H9 (cell line): Measurements from ENCODE around the gene CATSPERE. TPM values are rescaled to one million over a fixed set of nuclear protein-coding genes. Genes with fewer than 3 reads are reported as not detected.

ENCODE experiments used
- DNase-seq: peaks from one replicate; pipeline ENCODE4 v3.0.0-alpha.2; 2017
- H2AFZ ChIP-seq: one replicate; pipeline ENCODE4 v1.6.1; 2013; ENCODE audit warnings: mild to moderate bottlenecking, low read length, control low read depth, moderate library complexity
- H2AK5ac ChIP-seq: 2 replicates; pipeline ENCODE4 v1.6.1; 2013; ENCODE audit warnings: low read length, control low read depth, mixed read lengths; ENCODE audit not compliant: insufficient read length
- H2BK120ac ChIP-seq: one replicate; pipeline ENCODE4 v1.6.1; 2013; ENCODE audit warnings: low read depth, mild to moderate bottlenecking, low read length, control low read depth, inconsistent platforms; ENCODE audit not compliant: poor library complexity, severe bottlenecking
- H2BK12ac ChIP-seq: 2 replicates; pipeline ENCODE4 v1.6.1; 2013; ENCODE audit warnings: low read length, control low read depth, mixed read lengths, low read depth; ENCODE audit not compliant: insufficient read length
- H2BK15ac ChIP-seq: 2 replicates; pipeline ENCODE4 v1.6.1; 2013; ENCODE audit warnings: low read depth, low read length, control low read depth
- H2BK20ac ChIP-seq: one replicate; pipeline ENCODE4 v1.6.1; 2013; ENCODE audit warnings: low read depth, mild to moderate bottlenecking, low read length, control low read depth, inconsistent platforms; ENCODE audit not compliant: poor library complexity, severe bottlenecking
- H2BK5ac ChIP-seq: 2 replicates; pipeline ENCODE4 v1.6.1; 2013; ENCODE audit warnings: low read length, control low read depth, mixed read lengths; ENCODE audit not compliant: insufficient read length
- H3K14ac ChIP-seq: 2 replicates; pipeline ENCODE4 v1.6.1; 2013; ENCODE audit warnings: low read length, control low read depth; ENCODE audit not compliant: insufficient read depth
- H3K18ac ChIP-seq: 2 replicates; pipeline ENCODE4 v1.6.1; 2013; ENCODE audit warnings: low read depth, mild to moderate bottlenecking, mixed read lengths, low read length, control low read depth; ENCODE audit not compliant: insufficient read length
- H3K23ac ChIP-seq: 2 replicates; pipeline ENCODE4 v1.6.1; 2013; ENCODE audit warnings: low read length, control low read depth, mixed read lengths, low read depth; ENCODE audit not compliant: insufficient read length
- H3K23me2 ChIP-seq: 2 replicates; pipeline ENCODE4 v1.6.1; 2013; ENCODE audit warnings: low read depth, mild to moderate bottlenecking, mixed read lengths, low read length, control low read depth; ENCODE audit not compliant: insufficient read length, poor library complexity, severe bottlenecking
- H3K27ac ChIP-seq: 2 replicates; pipeline ENCODE4 v1.5.1; 2013; ENCODE audit warnings: low read length, control low read depth, mixed read lengths, low read depth; ENCODE audit not compliant: insufficient read length
- H3K27me3 ChIP-seq: 2 replicates; pipeline ENCODE4 v1.6.1; 2013; ENCODE audit warnings: low read length, control low read depth, inconsistent platforms; ENCODE audit not compliant: insufficient read depth
- H3K4ac ChIP-seq: 2 replicates; pipeline ENCODE4 v1.6.1; 2013; ENCODE audit warnings: low read depth, mild to moderate bottlenecking, control low read depth, inconsistent platforms, low read length, moderate library complexity
- H3K4me1 ChIP-seq: 2 replicates; pipeline ENCODE4 v1.6.1; 2013; ENCODE audit warnings: low read length, control low read depth, inconsistent platforms; ENCODE audit not compliant: insufficient read depth
- H3K4me2 ChIP-seq: 2 replicates; pipeline ENCODE4 v1.6.1; 2013; ENCODE audit warnings: low read length, control low read depth, mixed read lengths; ENCODE audit not compliant: insufficient read length, insufficient read depth
- H3K56ac ChIP-seq: 2 replicates; pipeline ENCODE4 v1.6.1; 2013; ENCODE audit warnings: low read depth, mild to moderate bottlenecking, mixed read lengths, low read length, control low read depth; ENCODE audit not compliant: insufficient read length
- H3K79me1 ChIP-seq: 2 replicates; pipeline ENCODE4 v1.6.1; 2013; ENCODE audit warnings: low read depth, mild to moderate bottlenecking, moderate library complexity, low read length, control low read depth, inconsistent platforms; ENCODE audit not compliant: insufficient read depth, poor library complexity, severe bottlenecking
- H3K79me2 ChIP-seq: 2 replicates; pipeline ENCODE4 v1.6.1; 2013; ENCODE audit warnings: low read length, control low read depth, inconsistent platforms; ENCODE audit not compliant: insufficient read depth
- H3K9ac ChIP-seq: 2 replicates; pipeline ENCODE4 v1.6.1; 2013; ENCODE audit warnings: low read length, control low read depth, mixed read lengths; ENCODE audit not compliant: insufficient read length; ENCODE audit errors: extremely low read depth
- H3K9me3 ChIP-seq: one replicate; pipeline ENCODE4 v1.6.1; 2013; ENCODE audit warnings: low read depth, low read length, inconsistent platforms; ENCODE audit not compliant: control insufficient read depth
- H3T11ph ChIP-seq: one replicate; pipeline ENCODE4 v1.6.1; 2013; ENCODE audit warnings: mild to moderate bottlenecking, low read length, control low read depth, inconsistent platforms
- H4K20me1 ChIP-seq: one replicate; pipeline ENCODE4 v1.6.1; 2013; ENCODE audit not compliant: control insufficient read depth, insufficient read length, insufficient read depth
- H4K5ac ChIP-seq: 2 replicates; pipeline ENCODE4 v1.6.1; 2013; ENCODE audit warnings: low read depth, mild to moderate bottlenecking, mixed read lengths, low read length, control low read depth; ENCODE audit not compliant: insufficient read length
- H4K8ac ChIP-seq: replicated peaks from 2 replicates; pipeline ENCODE4 v1.6.1; 2013; ENCODE audit warnings: low read length, control low read depth, mixed read lengths, low read depth; ENCODE audit not compliant: insufficient read length
- H4K91ac ChIP-seq: 2 replicates; pipeline ENCODE4 v1.6.1; 2013; ENCODE audit warnings: low read depth, mild to moderate bottlenecking, moderate library complexity, mixed read lengths, low read length, control low read depth; ENCODE audit not compliant: insufficient read length
- H3K27ac Mint-ChIP-seq, 3 experiments: 2 replicates in 2 of 3; 3 replicates in 1 of 3; pipeline ENCODE4 v1.8.0; 2020 to 2021; ENCODE audit warnings: mixed read lengths in 3 of 3, mild to moderate bottlenecking in 1 of 3, moderate library complexity in 1 of 3
- H3K27me3 Mint-ChIP-seq: 2 replicates; pipeline ENCODE4 v1.8.0; 2021; ENCODE audit warnings: low read depth, mild to moderate bottlenecking, moderate library complexity, mixed read lengths
- H3K36me3 Mint-ChIP-seq, 3 experiments: 2 replicates in 2 of 3; 3 replicates in 1 of 3; pipeline ENCODE4 v1.8.0; 2020 to 2021; ENCODE audit warnings: low read depth in 3 of 3, mixed read lengths in 3 of 3; ENCODE audit not compliant: insufficient read depth in 1 of 3
- H3K4me1 Mint-ChIP-seq, 2 experiments: 2 replicates each; pipeline ENCODE4 v1.8.0; 2020; ENCODE audit warnings: mixed read lengths in 2 of 2
- H3K4me3 Mint-ChIP-seq, 2 experiments: 2 replicates in 1 of 2; 3 replicates in 1 of 2; pipeline ENCODE4 v1.8.0; 2020 to 2021; ENCODE audit warnings: mild to moderate bottlenecking in 2 of 2, mixed read lengths in 2 of 2, moderate library complexity in 1 of 2
- H3K9me3 Mint-ChIP-seq, 2 experiments: 2 replicates in 1 of 2; 3 replicates in 1 of 2; pipeline ENCODE4 v1.8.0; 2020; ENCODE audit warnings: mild to moderate bottlenecking in 2 of 2, mixed read lengths in 2 of 2, moderate library complexity in 1 of 2
- WGBS: extraction: QIAGEN DNeasy Blood & Tissue Kit; methylation state at CpG from one replicate; pipeline ENCODE4 v1.1.7; 2013; ENCODE audit warnings: missing lambda C conversion rate, low lambda C conversion rate, mixed read lengths; ENCODE audit not compliant: insufficient read length; ENCODE audit errors: extremely low coverage; 5-methylcytosine and 5-hydroxymethylcytosine counted together
- total RNA-seq: library from RNA; stranded (reverse); gene quantifications from 2 replicates; pipeline ENCODE4 v1.2.1, GENCODE V29; 2021
- TF ChIP-seq, protein P1 (sequence below): fragments of 200-600 bp; sonication (generic); conservative IDR thresholded peaks from 3 replicates; pipeline ENCODE4 v1.8.0; 2021; ENCODE audit warnings: antibody characterized with exemption, mild to moderate bottlenecking

The CATSPERE gene
- total RNA-seq, 1 experiment from 2014 or later, result 0.31 TPM

DNA sequence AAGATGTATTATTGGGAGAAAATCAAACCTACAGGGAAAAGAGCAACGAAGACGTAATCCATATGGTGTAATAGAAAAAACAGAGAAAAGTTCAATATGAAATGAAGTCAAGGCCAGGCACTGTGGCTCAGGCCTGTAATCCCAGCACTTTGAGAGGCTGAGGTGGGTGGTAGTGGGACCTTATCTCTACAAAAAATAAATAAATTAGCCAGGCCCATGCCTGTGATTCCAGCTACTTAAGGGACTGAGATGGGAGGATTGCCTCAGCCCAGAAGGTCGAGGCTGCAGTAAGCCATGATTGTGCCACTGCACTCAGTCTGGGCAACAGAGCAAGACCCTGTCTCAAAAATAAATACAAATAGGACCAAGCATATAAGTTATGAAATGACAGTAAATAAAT, 203.3 kb downstream of the CATSPERE start:
- Histone ChIP-seq H3K56ac (no peak overlapping the region), H3K27ac (no peak overlapping the region), H2BK5ac (no peak overlapping the region), H2AK5ac (no peak overlapping the region), H3K27me3 (no peaks in the 10 kb centered on the region), H3K4me1 (no peaks in the 10 kb centered on the region), H2BK12ac (no peak overlapping the region), H2BK120ac (no peak overlapping the region), H3T11ph (no peak overlapping the region), H4K20me1 (no peaks in the 10 kb centered on the region), H2BK15ac (no peak overlapping the region), H3K14ac (no peak overlapping the region), H3K79me2 (peaks cover 13% of the 10 kb centered on the region; the same call in 1 of the 2 replicates), H4K91ac (no peak overlapping the region), H3K4me2 (no peak overlapping the region), H2AFZ (no peak overlapping the region), H3K79me1 (peaks cover under 1% of the 10 kb centered on the region), H4K8ac (no peak overlapping the region), H3K23ac (no peak overlapping the region), H2BK20ac (no peak overlapping the region), H3K23me2 (no peaks in the 10 kb centered on the region), H3K9ac (no peak overlapping the region), H3K18ac (no peak overlapping the region), H4K5ac (no peak overlapping the region), H3K4ac (no peak overlapping the region), H3K9me3 (no peaks in the 10 kb centered on the region)
- no peak overlapping the region for H3K4me3 Mint-ChIP-seq
- WGBS, result no CpG with 5 or more reads among the region's 3 CpGs
- no peaks in the 10 kb centered on the region for H3K27me3 Mint-ChIP-seq
- no peak for DNase-seq
- peaks cover 0 to 4% of the 10 kb centered on the region in 2 experiments; a peak in 2 of 5 replicates for H3K9me3 Mint-ChIP-seq
- H3K36me3 Mint-ChIP-seq, result peaks cover 16 to 25% (median 18%) of the 10 kb centered on the region in 3 experiments
- peaks cover 6 to 7% of the 10 kb centered on the region in 2 experiments for H3K4me1 Mint-ChIP-seq
- TF ChIP-seq, protein P1, sequence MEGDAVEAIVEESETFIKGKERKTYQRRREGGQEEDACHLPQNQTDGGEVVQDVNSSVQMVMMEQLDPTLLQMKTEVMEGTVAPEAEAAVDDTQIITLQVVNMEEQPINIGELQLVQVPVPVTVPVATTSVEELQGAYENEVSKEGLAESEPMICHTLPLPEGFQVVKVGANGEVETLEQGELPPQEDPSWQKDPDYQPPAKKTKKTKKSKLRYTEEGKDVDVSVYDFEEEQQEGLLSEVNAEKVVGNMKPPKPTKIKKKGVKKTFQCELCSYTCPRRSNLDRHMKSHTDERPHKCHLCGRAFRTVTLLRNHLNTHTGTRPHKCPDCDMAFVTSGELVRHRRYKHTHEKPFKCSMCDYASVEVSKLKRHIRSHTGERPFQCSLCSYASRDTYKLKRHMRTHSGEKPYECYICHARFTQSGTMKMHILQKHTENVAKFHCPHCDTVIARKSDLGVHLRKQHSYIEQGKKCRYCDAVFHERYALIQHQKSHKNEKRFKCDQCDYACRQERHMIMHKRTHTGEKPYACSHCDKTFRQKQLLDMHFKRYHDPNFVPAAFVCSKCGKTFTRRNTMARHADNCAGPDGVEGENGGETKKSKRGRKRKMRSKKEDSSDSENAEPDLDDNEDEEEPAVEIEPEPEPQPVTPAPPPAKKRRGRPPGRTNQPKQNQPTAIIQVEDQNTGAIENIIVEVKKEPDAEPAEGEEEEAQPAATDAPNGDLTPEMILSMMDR, result no peak
- no peak overlapping the region; a peak in 2 of 7 replicates for H3K27ac Mint-ChIP-seq
